HEK293 (cell line): Measurements from ENCODE around the gene GALNT2.
A peak's percentile ranks its signal among the peaks of the same experiment; 100 is the strongest.

ENCODE experiments used
- ATF2 ChIP-seq: fragments of 450-650 bp; formaldehyde crosslinking; IDR thresholded peaks from 2 replicates; pipeline ENCODE4 v1.5.1; 2016; ENCODE audit warnings: missing biosample characterization, missing genetic modification characterization, low read depth
- KLF8 ChIP-seq: fragments of 450-650 bp; formaldehyde crosslinking; IDR thresholded peaks from 2 replicates; pipeline ENCODE4 v1.5.1; 2016; ENCODE audit warnings: missing biosample characterization, missing genetic modification characterization
- YY2 ChIP-seq: fragments of 450-650 bp; formaldehyde crosslinking; IDR thresholded peaks from 2 replicates; pipeline ENCODE4 v1.5.1; 2016; ENCODE audit warnings: missing biosample characterization, missing genetic modification characterization
- ZNF133 ChIP-seq: fragments of 450-650 bp; formaldehyde crosslinking; IDR thresholded peaks from 2 replicates; pipeline ENCODE4 v1.5.1; 2016; ENCODE audit warnings: missing biosample characterization, missing genetic modification characterization
- ZNF140 ChIP-seq: fragments of 450-650 bp; formaldehyde crosslinking; IDR thresholded peaks from 2 replicates; pipeline ENCODE4 v1.5.1; 2016; ENCODE audit warnings: missing biosample characterization, missing genetic modification characterization
- ZNF18 ChIP-seq: fragments of 450-650 bp; formaldehyde crosslinking; IDR thresholded peaks from 2 replicates; pipeline ENCODE4 v1.5.1; 2016; ENCODE audit warnings: missing biosample characterization, missing genetic modification characterization
- ZNF19 ChIP-seq: fragments of 450-650 bp; formaldehyde crosslinking; IDR thresholded peaks from 2 replicates; pipeline ENCODE4; 2016; ENCODE audit warnings: missing biosample characterization, missing genetic modification characterization, low read depth
- ZNF2 ChIP-seq: fragments of 450-650 bp; formaldehyde crosslinking; IDR thresholded peaks from 2 replicates; pipeline ENCODE4 v1.5.1; 2016; ENCODE audit warnings: missing biosample characterization, missing genetic modification characterization
- ZNF24 ChIP-seq: fragments of 450-650 bp; formaldehyde crosslinking; IDR thresholded peaks from 2 replicates; pipeline ENCODE4 v1.5.1; 2016; ENCODE audit warnings: missing biosample characterization, missing genetic modification characterization
- ZNF26 ChIP-seq: fragments of 450-650 bp; formaldehyde crosslinking; IDR thresholded peaks from 2 replicates; pipeline ENCODE4 v1.5.1; 2016; ENCODE audit warnings: missing biosample characterization, missing genetic modification characterization
- ZNF394 ChIP-seq: fragments of 450-650 bp; formaldehyde crosslinking; IDR thresholded peaks from 2 replicates; pipeline ENCODE4 v1.5.1; 2016; ENCODE audit warnings: missing biosample characterization, missing genetic modification characterization, mild to moderate bottlenecking, moderate library complexity, borderline replicate concordance
- ZNF398 ChIP-seq: fragments of 450-650 bp; formaldehyde crosslinking; IDR thresholded peaks from 2 replicates; pipeline ENCODE4 v1.5.1; 2017; ENCODE audit warnings: missing biosample characterization, missing genetic modification characterization
- ZNF426 ChIP-seq: fragments of 450-650 bp; formaldehyde crosslinking; IDR thresholded peaks from 2 replicates; pipeline ENCODE4 v1.5.1; 2017; ENCODE audit warnings: missing biosample characterization, missing genetic modification characterization, mild to moderate bottlenecking, inconsistent platforms, moderate library complexity
- ZNF433 ChIP-seq: fragments of 450-650 bp; formaldehyde crosslinking; IDR thresholded peaks from 2 replicates; pipeline ENCODE4 v1.5.1; 2016; ENCODE audit warnings: missing biosample characterization, missing genetic modification characterization, low read depth
- ZNF510 ChIP-seq: fragments of 450-650 bp; formaldehyde crosslinking; IDR thresholded peaks from 2 replicates; pipeline ENCODE4 v1.5.1; 2018; ENCODE audit warnings: mild to moderate bottlenecking, missing genetic modification characterization, missing biosample characterization; ENCODE audit not compliant: insufficient replicate concordance
- ZNF521 ChIP-seq: fragments of 450-650 bp; formaldehyde crosslinking; IDR thresholded peaks from 2 replicates; pipeline ENCODE4 v1.5.1; 2017; ENCODE audit warnings: missing biosample characterization, mild to moderate bottlenecking, missing genetic modification characterization
- ZNF530 ChIP-seq: fragments of 450-650 bp; formaldehyde crosslinking; IDR thresholded peaks from 2 replicates; pipeline ENCODE4 v1.5.1; 2016; ENCODE audit warnings: low read depth, missing biosample characterization, missing genetic modification characterization
- ZNF580 ChIP-seq: fragments of 450-650 bp; formaldehyde crosslinking; IDR thresholded peaks from 2 replicates; pipeline ENCODE4 v1.5.1; 2016; ENCODE audit warnings: missing biosample characterization, missing genetic modification characterization
- ZNF600 ChIP-seq: fragments of 450-650 bp; formaldehyde crosslinking; IDR thresholded peaks from 2 replicates; pipeline ENCODE4 v1.5.1; 2016; ENCODE audit warnings: missing biosample characterization, missing genetic modification characterization
- ZNF645 ChIP-seq: fragments of 450-650 bp; formaldehyde crosslinking; IDR thresholded peaks from 2 replicates; pipeline ENCODE4; 2016; ENCODE audit warnings: missing biosample characterization, missing genetic modification characterization
- ZNF664 ChIP-seq: fragments of 450-650 bp; formaldehyde crosslinking; IDR thresholded peaks from 2 replicates; pipeline ENCODE4 v1.5.1; 2016; ENCODE audit warnings: missing biosample characterization, missing genetic modification characterization
- ZNF701 ChIP-seq: fragments of 450-650 bp; formaldehyde crosslinking; IDR thresholded peaks from 2 replicates; pipeline ENCODE4 v1.5.1; 2016; ENCODE audit warnings: missing biosample characterization, missing genetic modification characterization
- ZNF704 ChIP-seq: fragments of 450-650 bp; formaldehyde crosslinking; IDR thresholded peaks from 2 replicates; pipeline ENCODE4 v1.5.1; 2016; ENCODE audit warnings: missing biosample characterization, missing genetic modification characterization
- ZNF747 ChIP-seq: fragments of 450-650 bp; formaldehyde crosslinking; IDR thresholded peaks from 2 replicates; pipeline ENCODE4 v1.5.1; 2016; ENCODE audit warnings: missing biosample characterization, missing genetic modification characterization
- ZNF768 ChIP-seq: fragments of 450-650 bp; formaldehyde crosslinking; IDR thresholded peaks from 2 replicates; pipeline ENCODE4 v1.5.1; 2018; ENCODE audit warnings: missing biosample characterization, mild to moderate bottlenecking, missing genetic modification characterization
- ZNF843 ChIP-seq: fragments of 450-650 bp; formaldehyde crosslinking; IDR thresholded peaks from 2 replicates; pipeline ENCODE4 v1.5.1; 2016; ENCODE audit warnings: missing biosample characterization, missing genetic modification characterization

The GALNT2 gene

GRCh38 chr1:230087028-230087716 lies 20.1 kb downstream of the GALNT2 start (continued):
- TF ChIP-seq ATF2 (tag by site-specific recombination) (no peak), ZNF19 (tag by site-specific recombination) (no peak), ZNF24 (tag by site-specific recombination) (no peak), YY2 (tag by site-specific recombination) (no peak), ZNF18 (peak; percentile 27; the same call in 1 of the 2 replicates), ZNF530 (tag by site-specific recombination) (no peak), ZNF747 (no peak), ZNF521 (tag by site-specific recombination) (no peak), ZNF704 (tag by site-specific recombination) (no peak), ZNF394 (tag by site-specific recombination) (no peak), ZNF433 (tag by site-specific recombination) (no peak), ZNF645 (tag by site-specific recombination) (no peak), ZNF580 (tag by site-specific recombination) (no peak), ZNF133 (tag by site-specific recombination) (no peak), ZNF843 (tag by site-specific recombination) (no peak), ZNF2 (tag by site-specific recombination) (no peak), ZNF426 (no peak), ZNF768 (no peak), ZNF510 (no peak), ZNF600 (tag by site-specific recombination) (0 out of 2 replicates have a peak, but pooled peaks have one; percentile 32), ZNF701 (tag by site-specific recombination) (no peak), ZNF398 (tag by site-specific recombination) (no peak), ZNF140 (tag by site-specific recombination) (no peak), KLF8 (tag by site-specific recombination) (no peak), ZNF26 (tag by site-specific recombination) (no peak), ZNF664 (tag by site-specific recombination) (no peak)
